ENCODE data around the gene DMTF1. TPM values are rescaled to one million over a fixed set of nuclear protein-coding genes. Genes with fewer than 3 reads are reported as not detected.

Gene DMTF1
- total and polyA plus RNA-seq, 2 of the 4 experiments (the other 2 are of a cell fraction): 59.0 to 69.0 TPM

DNA sequence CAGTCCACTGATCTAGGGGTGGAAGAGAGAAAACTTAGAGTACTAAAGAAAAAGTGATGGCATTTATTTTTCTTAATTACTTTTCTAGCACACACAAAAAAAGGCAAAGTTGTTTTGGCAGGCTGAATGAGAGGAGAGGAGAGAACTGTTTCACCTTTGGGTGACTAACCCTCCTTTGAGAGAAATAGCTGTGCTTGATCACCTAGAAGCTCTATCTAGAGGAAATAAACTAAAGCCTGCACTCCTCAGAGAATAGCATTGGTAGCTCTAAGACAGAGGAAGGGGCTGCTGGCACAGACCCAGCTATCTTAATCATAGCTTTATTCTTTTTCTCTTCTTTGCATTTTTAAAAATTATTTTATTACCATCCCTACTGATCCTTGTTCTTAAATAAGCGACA, 61.0 kb downstream of the DMTF1 start:
- ATAC-seq (ENCODE audit: low read depth) (no peak), DNase-seq (no peak)
- Histone ChIP-seq H4K91ac (ENCODE audit: insufficient read depth, low read depth, low read length) (no peak overlapping the region), H3K14ac (replicated peaks; ENCODE audit: low read depth, low read length) (no peak overlapping the region), H2AK5ac (ENCODE audit: low read depth, low read length) (no peak overlapping the region), H3K9ac (ENCODE audit: low read depth, low read length) (no peak overlapping the region), H3K9me1 (ENCODE audit: insufficient read depth, low read length) (peaks cover 17% of the 10 kb centered on the region), H4K8ac (ENCODE audit: low read depth in 2 of 2, low read length in 2 of 2) (no peak overlapping the region), H3K4me3 (ENCODE audit: insufficient read depth, low read depth, low read length) (no peak overlapping the region), H2AFZ (replicated peaks; ENCODE audit: low read length, poor library complexity) (no peak overlapping the region), H3K27me3 (ENCODE audit: control insufficient read depth, insufficient read depth, low read length) (no peaks in the 10 kb centered on the region), H3K9me3 (ENCODE audit: control insufficient read depth, insufficient read depth, low read length) (no peaks in the 10 kb centered on the region), H3K79me1 (ENCODE audit: low read depth in 1 of 2, low read length in 2 of 2) (peaks cover 40 to 69% of the 10 kb centered on the region in 2 experiments), H2BK5ac (ENCODE audit: low read depth, low read length, poor library complexity, severe bottlenecking) (no peak overlapping the region), H3K27ac (ENCODE audit: insufficient read depth, low read length) (no peak overlapping the region), H3K4me1 (ENCODE audit: control insufficient read depth, insufficient read depth, low read length) (peaks cover 5% of the 10 kb centered on the region), H4K5ac (ENCODE audit: low read depth, low read length) (no peak overlapping the region), H3K4ac (ENCODE audit: low read depth, low read length) (no peak overlapping the region), H2BK20ac (ENCODE audit: low read depth, low read length) (no peak overlapping the region), H2BK120ac (ENCODE audit: low read depth, low read length) (no peak overlapping the region), H3K56ac (ENCODE audit: extremely low read depth, insufficient read depth, low read length) (no peak overlapping the region), H4K20me1 (ENCODE audit: insufficient read depth, low read length) (peaks cover 13% of the 10 kb centered on the region), H2AK9ac (replicated peaks; ENCODE audit: low read depth, low read length, poor library complexity) (no peak overlapping the region), H2BK15ac (ENCODE audit: low read depth, low read length) (no peak overlapping the region), H3K23ac (ENCODE audit: low read depth, low read length) (no peak overlapping the region), H3K36me3 (ENCODE audit: control insufficient read depth, insufficient read depth, low read length) (peaks cover 4% of the 10 kb centered on the region), H3K18ac (ENCODE audit: low read depth, low read length) (no peak overlapping the region), H3K4me2 (ENCODE audit: low read depth, low read length) (no peak overlapping the region)
- dilution Hi-C loops (cut with HindIII; ENCODE audit: low sequenced_read_pairs, unreplicated experiment) (no loop called here), in situ Hi-C loops (cut with MboI; ENCODE audit: low sequenced_read_pairs) (no loop called here), intact Hi-C loops (cut with micrococcal nuclease) (no loop called here)
- no CpG with 5 or more reads among the region's 1 CpG for WGBS, 2 experiments (ENCODE audit: extremely low coverage in 2 of 2, insufficient read length in 1 of 2)
- no TSS peak for BruUV-seq (replicated peaks)
- ChIA-PET CTCF (no interaction called here), POLR2A (ENCODE audit: unreplicated experiment) (no interaction called here)
- TF ChIP-seq BHLHE40 (IDR thresholded peaks at IDR 0.05; ENCODE audit: low read depth, low read length) (no peak), MXI1 (IDR thresholded peaks at IDR 0.05; ENCODE audit: borderline replicate concordance, low read depth, low read length) (no peak), MAZ (IDR thresholded peaks at IDR 0.05; ENCODE audit: borderline replicate concordance, low read depth, low read length) (no peak), RFX5 (IDR thresholded peaks at IDR 0.05; ENCODE audit: low read depth, low read length) (no peak), NFE2L2 (IDR thresholded peaks at IDR 0.05; ENCODE audit: low read depth, low read length) (no peak), RAD21 (IDR thresholded peaks at IDR 0.05; ENCODE audit: low read length) (no peak), RCOR1 (IDR thresholded peaks at IDR 0.05; ENCODE audit: insufficient replicate concordance, low read length) (no peak), FOS (IDR thresholded peaks at IDR 0.05; ENCODE audit: low read depth, low read length) (no peak), CHD1 (IDR thresholded peaks at IDR 0.05; ENCODE audit: low read depth, low read length) (no peak), POLR2A (IDR thresholded peaks at IDR 0.05; ENCODE audit: low read depth, low read length) (no peak), MAFK (IDR thresholded peaks at IDR 0.05; ENCODE audit: low read depth, low read length) (no peak)

Data from IMR-90 (cell line).